Calu3 (cell line): ENCODE results near the gene INMT. TPM values are rescaled to one million over a fixed set of nuclear protein-coding genes. Genes with fewer than 3 reads are reported as not detected.

Experiments
- BruUV-seq: library from RNA; stranded (reverse); fragments of 400-500 nt; replicated peaks from 2 replicates; lab custom pipeline; 2021; lab: Mats Ljungman, UMichigan
- CTCF ChIA-PET: fragments of 300-600 bp; sonication (Branson Sonifier 250); formaldehyde crosslinking; loops from one replicate; lab custom pipeline; 2022; ENCODE audit warnings: antibody characterized with exemption; lab: Charles Lee
- DNase-seq: peaks from one replicate; pipeline ENCODE4 v3.0.0; 2022
- H3K27ac Mint-ChIP-seq: one replicate; pipeline ENCODE4 v1.8.0; 2022; ENCODE audit warnings: mixed read lengths; ENCODE audit not compliant: unreplicated experiment
- H3K27me3 Mint-ChIP-seq: one replicate; pipeline ENCODE4 v1.8.0; 2022; ENCODE audit warnings: mixed read lengths; ENCODE audit not compliant: unreplicated experiment
- H3K36me3 Mint-ChIP-seq: one replicate; pipeline ENCODE4 v1.8.0; 2022; ENCODE audit warnings: mild to moderate bottlenecking, moderate library complexity, mixed read lengths; ENCODE audit not compliant: insufficient read depth, unreplicated experiment
- H3K4me1 Mint-ChIP-seq: one replicate; pipeline ENCODE4 v1.8.0; 2022; ENCODE audit warnings: mild to moderate bottlenecking, low read depth, mixed read lengths; ENCODE audit not compliant: unreplicated experiment
- H3K4me3 Mint-ChIP-seq: one replicate; pipeline ENCODE4 v1.8.0; 2022; ENCODE audit warnings: mild to moderate bottlenecking, low read depth, moderate library complexity, mixed read lengths; ENCODE audit not compliant: unreplicated experiment
- H3K9me3 Mint-ChIP-seq: one replicate; pipeline ENCODE4 v1.8.0; 2022; ENCODE audit warnings: low read depth, mixed read lengths; ENCODE audit not compliant: unreplicated experiment
- CTCF ChIP-seq: fragments of 200-600 bp; IDR thresholded peaks from one replicate; pipeline ENCODE4 v1.8.0; 2022; ENCODE audit warnings: antibody characterized with exemption; ENCODE audit not compliant: unreplicated experiment
- intact Hi-C: fragments of 100-400 bp; cut with micrococcal nuclease; formaldehyde crosslinking; loops from one replicate; pipeline ENCODE4 v1.10.0; 2022; ENCODE audit not compliant: unreplicated experiment
- total RNA-seq: library from RNA; stranded (reverse); gene quantifications from 2 replicates; pipeline ENCODE4 v1.2.3, GENCODE V29; 2022

INMT gene
- total RNA-seq, 1 experiment from 2014 or later, result not detected

GRCh38 chr7:30778255-30779025, 26.5 kb downstream of the INMT start:
- Mint-ChIP-seq H3K9me3 (no peaks in the 10 kb centered on the region), H3K4me3 (no peak overlapping the region), H3K27me3 (no peaks in the 10 kb centered on the region), H3K36me3 (no peaks in the 10 kb centered on the region), H3K4me1 (no peaks in the 10 kb centered on the region), H3K27ac (no peak overlapping the region)
- CTCF ChIA-PET, result no interaction called here
- intact Hi-C loops, result no loop called here
- no peak for DNase-seq
- BruUV-seq, result no TSS peak
- no peak for TF ChIP-seq CTCF

DNA sequence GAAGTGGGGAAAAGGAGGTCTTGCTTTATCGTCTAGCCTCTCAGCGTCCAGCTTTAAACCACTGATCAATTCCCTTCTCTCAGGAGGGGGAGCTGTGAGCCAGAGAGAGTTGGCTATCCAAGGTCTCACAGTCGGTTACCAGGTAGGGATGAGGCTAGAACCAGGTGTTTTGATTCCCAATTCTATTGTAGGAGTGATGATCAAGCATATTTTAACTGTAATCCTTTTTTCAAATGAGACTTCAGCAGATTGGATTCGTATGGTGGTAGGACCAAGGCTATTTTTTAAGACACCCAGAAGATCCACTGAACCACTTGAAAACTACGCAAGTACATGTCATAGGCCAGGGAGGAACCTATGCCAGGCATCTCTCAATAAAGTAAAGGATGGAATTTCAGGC, 27.6 kb downstream of the INMT start:
- TF ChIP-seq CTCF, result no peak
- no TSS peak for BruUV-seq
- CTCF ChIA-PET, result no interaction called here

DNA sequence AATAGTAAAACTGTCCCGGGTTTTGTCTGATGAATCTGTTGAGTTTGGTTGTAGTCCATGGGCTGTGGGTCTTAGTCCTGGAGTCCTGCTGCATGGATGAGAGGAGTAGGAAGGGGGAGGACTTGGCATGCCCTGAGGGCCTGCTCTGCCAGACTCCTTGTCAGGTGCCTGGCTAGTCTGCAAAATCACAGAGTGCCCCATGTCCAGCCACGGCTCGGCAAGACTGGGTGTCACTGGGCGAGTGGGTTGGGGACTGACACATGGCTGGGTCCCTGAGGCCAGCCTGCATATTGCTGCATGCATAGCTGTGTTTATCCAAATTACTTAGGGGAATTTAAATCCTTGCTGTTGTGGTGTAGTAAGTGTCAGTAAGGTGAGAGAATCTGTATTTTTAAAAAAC, 29.0 kb downstream of the INMT start:
- Mint-ChIP-seq H3K27me3 (no peaks in the 10 kb centered on the region), H3K4me3 (no peak overlapping the region), H3K4me1 (no peaks in the 10 kb centered on the region), H3K27ac (no peak overlapping the region), H3K9me3 (no peaks in the 10 kb centered on the region), H3K36me3 (peaks cover 5% of the 10 kb centered on the region)
- TF ChIP-seq CTCF, result no peak
- intact Hi-C loops, result no loop called here
- CTCF ChIA-PET, result interaction anchor here (0.6 to 0.7 kb wide), 2 partner anchors 17 to 52 kb away, joined by 3 read pairs; no protein-coding TSS in a partner anchor
- no TSS peak for BruUV-seq
- DNase-seq, result no peak

More for the DNA sequence above, 27.6 kb downstream of the INMT start:
- Mint-ChIP-seq H3K4me3 (no peak overlapping the region), H3K36me3 (no peaks in the 10 kb centered on the region), H3K27me3 (no peaks in the 10 kb centered on the region), H3K4me1 (no peaks in the 10 kb centered on the region), H3K9me3 (no peaks in the 10 kb centered on the region), H3K27ac (no peak overlapping the region)
- DNase-seq, result no peak
- intact Hi-C loops, result no loop called here

- H3K9me3 Mint-ChIP-seq, result no peaks in the 10 kb centered on the region
- intact Hi-C loops, result no loop called here
- peaks cover 5% of the 10 kb centered on the region for H3K36me3 Mint-ChIP-seq
- no peaks in the 10 kb centered on the region for H3K4me1 Mint-ChIP-seq
- TF ChIP-seq CTCF, result no peak
- H3K4me3 Mint-ChIP-seq, result no peak overlapping the region
- H3K27me3 Mint-ChIP-seq, result no peaks in the 10 kb centered on the region
- DNase-seq, result no peak
- H3K27ac Mint-ChIP-seq, result no peak overlapping the region
- BruUV-seq, result no TSS peak
- CTCF ChIA-PET, result interaction anchor here (0.7 kb wide), 1 partner anchor 25 kb away, joined by 3 read pairs; no protein-coding TSS in a partner anchor
Observed at GRCh38 chr7:30782690-30783089, 30.8 kb downstream of the INMT start.
